NOMO-1 (cell line): ENCODE data around the gene ASB13.
"Not testable (repeated sequence)": the region's sequence is repeated elsewhere in the genome, so short reads cannot be mapped to it uniquely, and the experiment has no call there.

ENCODE experiments used
- DNase-seq, 2 experiments: peaks; one replicate each; lab custom pipeline; 2025; ENCODE audit not compliant: unreplicated experiment in 2 of 2; lab: John Stamatoyannopoulos, UW

ASB13 gene

GRCh38 chr10:5625992-5626777, 40.2 kb downstream of the ASB13 start:
- no peak for DNase-seq

GRCh38 chr10:5624701-5625100, 41.7 kb downstream of the ASB13 start:
- no peak for DNase-seq

- DNase-seq = peak; percentile 55 to 64
These were observed 43.2 kb downstream of the ASB13 start for GRCh38 chr10:5623081-5623748.

GRCh38 chr10:5622186-5622960, 44.0 kb downstream of the ASB13 start:
- no peak for DNase-seq

GRCh38 chr10:5621371-5621770, 45.0 kb downstream of the ASB13 start:
- not testable (repeated sequence) for DNase-seq

GRCh38 chr10:5620966-5621365, 45.4 kb downstream of the ASB13 start:
- no peak for DNase-seq

- no peak for DNase-seq
These were observed 46.1 kb downstream of the ASB13 start for GRCh38 chr10:5620223-5620721.

- no peak for DNase-seq
These were observed 46.8 kb downstream of the ASB13 start for GRCh38 chr10:5619362-5620211.

GRCh38 chr10:5618829-5619228, 47.6 kb downstream of the ASB13 start:
- no peak for DNase-seq

GRCh38 chr10:5618042-5618441, 48.4 kb downstream of the ASB13 start:
- no peak for DNase-seq

GRCh38 chr10:5617521-5617920, 48.9 kb downstream of the ASB13 start:
- no peak for DNase-seq

GRCh38 chr10:5616836-5617235, 49.6 kb downstream of the ASB13 start:
- DNase-seq = no peak

GRCh38 chr10:5616046-5616445, 50.3 kb downstream of the ASB13 start:
- no peak for DNase-seq

- DNase-seq = no peak
These were observed 51.1 kb downstream of the ASB13 start for GRCh38 chr10:5615316-5615715.

GRCh38 chr10:5614155-5614721, 52.2 kb downstream of the ASB13 start:
- no peak for DNase-seq

- no peak for DNase-seq
These were observed 52.8 kb downstream of the ASB13 start for GRCh38 chr10:5613481-5614154.

- no peak for DNase-seq
These were observed 54.3 kb downstream of the ASB13 start for GRCh38 chr10:5611899-5612680.

GRCh38 chr10:5609952-5610616, 56.3 kb downstream of the ASB13 start:
- DNase-seq = no peak
